ENCODE data around the gene FNIP2. TPM values are rescaled to one million over a fixed set of nuclear protein-coding genes. Genes with fewer than 3 reads are reported as not detected.

FNIP2 gene
- total RNA-seq, 1 experiment from 2014 or later: 5.2 TPM

DNA sequence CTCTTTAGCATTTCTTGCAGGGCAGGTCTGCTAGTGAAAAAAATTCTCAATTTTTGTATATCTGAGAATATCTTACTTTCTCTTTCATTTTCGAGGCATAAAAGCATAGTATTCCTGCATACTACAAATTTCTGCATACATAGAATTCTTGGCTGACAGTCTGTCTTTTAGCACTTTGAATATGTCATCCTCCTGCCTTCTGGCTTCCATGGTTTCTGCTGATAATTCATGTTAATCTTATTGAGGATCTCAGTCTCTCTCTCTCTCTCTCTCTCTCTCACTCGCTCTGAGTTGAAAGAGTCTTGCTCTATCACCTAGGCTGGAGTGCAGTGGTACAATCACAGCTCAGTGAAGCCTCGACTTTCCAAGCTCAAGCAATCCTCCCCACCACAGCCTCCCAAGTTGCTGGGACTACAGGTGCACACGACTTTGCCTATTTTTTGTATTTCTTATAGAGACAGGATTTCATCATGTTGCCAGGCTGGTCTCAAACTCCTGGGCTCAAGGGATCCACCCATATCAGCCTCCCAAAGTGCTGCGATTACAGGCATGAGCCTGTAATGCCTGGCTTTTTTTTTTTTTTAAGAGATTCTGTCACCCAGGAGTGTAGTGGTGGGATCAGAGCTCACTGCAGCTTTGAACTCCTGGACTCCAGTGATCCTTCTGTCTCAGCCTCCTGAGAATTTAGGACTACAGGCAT, 161.3 kb downstream of the FNIP2 start:
- Histone ChIP-seq H3F3A (ENCODE audit: low read length, unreplicated experiment) (no peaks in the 10 kb centered on the region), H3K36me3 (ENCODE audit: low read depth, low read length) (no peaks in the 10 kb centered on the region), H2AFZ (ENCODE audit: low read length) (no peak overlapping the region), H3K9ac (ENCODE audit: low read length) (no peak overlapping the region), H3K27ac (ENCODE audit: low read length) (no peak overlapping the region), H3K9me2 (replicated peaks; ENCODE audit: low read length) (no peaks in the 10 kb centered on the region), H3K79me2 (ENCODE audit: low read length) (no peaks in the 10 kb centered on the region), H3K9me3 (ENCODE audit: low read length) (no peaks in the 10 kb centered on the region), H3K4me1 (ENCODE audit: insufficient read depth, low read length) (no peaks in the 10 kb centered on the region), H3K4me3 (ENCODE audit: low read length) (no peak overlapping the region), H4K20me1 (ENCODE audit: low read length) (no peaks in the 10 kb centered on the region), H3K27me3 (ENCODE audit: low read length) (no peaks in the 10 kb centered on the region), H3K4me2 (ENCODE audit: low read length) (no peak overlapping the region)
- ChIA-PET POLR2A (ENCODE audit: unreplicated experiment) (no interaction called here), CTCF (no interaction called here)
- no peak for TF ChIP-seq EZH2phosphoT487 (IDR thresholded peaks at IDR 0.05; ENCODE audit: borderline replicate concordance, low read length)
- TF ChIP-seq EZH2 (IDR thresholded peaks at IDR 0.05; ENCODE audit: low read length, unreplicated experiment): no peak
- TF ChIP-seq, protein P1, sequence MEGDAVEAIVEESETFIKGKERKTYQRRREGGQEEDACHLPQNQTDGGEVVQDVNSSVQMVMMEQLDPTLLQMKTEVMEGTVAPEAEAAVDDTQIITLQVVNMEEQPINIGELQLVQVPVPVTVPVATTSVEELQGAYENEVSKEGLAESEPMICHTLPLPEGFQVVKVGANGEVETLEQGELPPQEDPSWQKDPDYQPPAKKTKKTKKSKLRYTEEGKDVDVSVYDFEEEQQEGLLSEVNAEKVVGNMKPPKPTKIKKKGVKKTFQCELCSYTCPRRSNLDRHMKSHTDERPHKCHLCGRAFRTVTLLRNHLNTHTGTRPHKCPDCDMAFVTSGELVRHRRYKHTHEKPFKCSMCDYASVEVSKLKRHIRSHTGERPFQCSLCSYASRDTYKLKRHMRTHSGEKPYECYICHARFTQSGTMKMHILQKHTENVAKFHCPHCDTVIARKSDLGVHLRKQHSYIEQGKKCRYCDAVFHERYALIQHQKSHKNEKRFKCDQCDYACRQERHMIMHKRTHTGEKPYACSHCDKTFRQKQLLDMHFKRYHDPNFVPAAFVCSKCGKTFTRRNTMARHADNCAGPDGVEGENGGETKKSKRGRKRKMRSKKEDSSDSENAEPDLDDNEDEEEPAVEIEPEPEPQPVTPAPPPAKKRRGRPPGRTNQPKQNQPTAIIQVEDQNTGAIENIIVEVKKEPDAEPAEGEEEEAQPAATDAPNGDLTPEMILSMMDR (conservative IDR thresholded peaks at IDR 0.05; ENCODE audit: low read depth, low read length): no peak
- no peak for ATAC-seq
- intact Hi-C loops (cut with micrococcal nuclease): no loop called here
- no peak for DNase-seq
- BruUV-seq (replicated peaks): no TSS peak

DNA sequence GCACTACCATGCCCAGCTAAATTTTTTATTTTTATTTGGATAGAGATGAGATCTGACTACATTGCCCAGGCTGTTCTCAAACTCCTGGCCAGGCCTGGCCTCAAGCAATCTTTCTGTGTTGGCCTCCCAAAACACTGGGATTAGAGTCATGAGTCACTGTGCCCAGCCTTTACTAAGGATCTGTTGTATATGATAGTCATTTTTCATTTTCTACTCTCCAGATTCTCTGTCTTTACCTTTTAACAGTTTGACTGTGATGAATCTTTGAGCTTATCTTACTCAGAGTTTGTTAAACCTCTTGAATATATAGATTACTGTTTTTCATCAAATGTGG, 161.8 kb downstream of the FNIP2 start:
- ChIA-PET CTCF (no interaction called here), POLR2A (ENCODE audit: unreplicated experiment) (no interaction called here)
- no peaks in the 10 kb centered on the region for H4K20me1 ChIP-seq (ENCODE audit: low read length)
- ATAC-seq (no peak), DNase-seq (peak; percentile 1)
- no peaks in the 10 kb centered on the region for H3K27me3 ChIP-seq (ENCODE audit: low read length)
- no peaks in the 10 kb centered on the region for H3K4me1 ChIP-seq (ENCODE audit: insufficient read depth, low read length)
- no peaks in the 10 kb centered on the region for H3F3A ChIP-seq (ENCODE audit: low read length, unreplicated experiment)
- no peak overlapping the region for H3K9ac ChIP-seq (ENCODE audit: low read length)
- no peaks in the 10 kb centered on the region for H3K9me3 ChIP-seq (ENCODE audit: low read length)
- no TSS peak for BruUV-seq (replicated peaks)
- intact Hi-C loops (cut with micrococcal nuclease): no loop called here
- H3K9me2 ChIP-seq (replicated peaks; ENCODE audit: low read length): no peaks in the 10 kb centered on the region
- TF ChIP-seq, protein P1 (conservative IDR thresholded peaks at IDR 0.05; ENCODE audit: low read depth, low read length): no peak
- no peak for TF ChIP-seq EZH2 (IDR thresholded peaks at IDR 0.05; ENCODE audit: low read length, unreplicated experiment)
- TF ChIP-seq EZH2phosphoT487 (IDR thresholded peaks at IDR 0.05; ENCODE audit: borderline replicate concordance, low read length): no peak
- no peak overlapping the region for H3K4me3 ChIP-seq (ENCODE audit: low read length)
- no peaks in the 10 kb centered on the region for H3K36me3 ChIP-seq (ENCODE audit: low read depth, low read length)
- no peak overlapping the region for H2AFZ ChIP-seq (ENCODE audit: low read length)
- no peaks in the 10 kb centered on the region for H3K79me2 ChIP-seq (ENCODE audit: low read length)
- H3K27ac ChIP-seq (ENCODE audit: low read length): no peak overlapping the region
- H3K4me2 ChIP-seq (ENCODE audit: low read length): no peak overlapping the region

DNA sequence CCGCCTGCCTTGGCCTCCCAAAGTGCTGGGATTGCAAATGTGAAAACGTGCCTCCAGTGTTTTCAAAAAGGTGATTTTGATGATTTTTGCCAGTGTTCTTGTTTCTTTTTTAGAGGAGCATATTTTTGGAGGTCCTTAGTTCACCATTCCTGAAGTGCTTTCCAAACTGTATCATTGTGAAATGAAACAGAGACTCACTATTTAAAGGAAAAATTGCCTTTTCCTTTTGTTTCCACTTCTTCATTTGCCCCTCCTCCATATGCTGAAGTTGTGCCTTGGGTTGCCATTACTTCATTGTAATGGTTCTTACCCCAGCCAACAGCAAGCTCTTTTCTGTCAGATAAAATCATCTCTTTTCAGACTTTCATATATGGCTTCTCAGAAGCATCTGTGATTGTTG, 164.4 kb downstream of the FNIP2 start:
- ChIA-PET CTCF (no interaction called here), POLR2A (ENCODE audit: unreplicated experiment) (no interaction called here)
- ATAC-seq: no peak

More for the DNA sequence above, 164.4 kb downstream of the FNIP2 start:
- Histone ChIP-seq H3K27me3 (ENCODE audit: low read length) (no peaks in the 10 kb centered on the region), H3K4me2 (ENCODE audit: low read length) (no peak overlapping the region), H3K27ac (ENCODE audit: low read length) (no peak overlapping the region), H3K9ac (ENCODE audit: low read length) (no peak overlapping the region), H3K9me2 (replicated peaks; ENCODE audit: low read length) (no peaks in the 10 kb centered on the region), H3K79me2 (ENCODE audit: low read length) (no peaks in the 10 kb centered on the region), H3K4me3 (ENCODE audit: low read length) (no peak overlapping the region), H4K20me1 (ENCODE audit: low read length) (no peaks in the 10 kb centered on the region), H3K36me3 (ENCODE audit: low read depth, low read length) (no peaks in the 10 kb centered on the region), H2AFZ (ENCODE audit: low read length) (no peak overlapping the region), H3F3A (ENCODE audit: low read length, unreplicated experiment) (no peaks in the 10 kb centered on the region), H3K4me1 (ENCODE audit: insufficient read depth, low read length) (no peaks in the 10 kb centered on the region), H3K9me3 (ENCODE audit: low read length) (no peaks in the 10 kb centered on the region)
- TF ChIP-seq EZH2 (IDR thresholded peaks at IDR 0.05; ENCODE audit: low read length, unreplicated experiment) (no peak), EZH2phosphoT487 (IDR thresholded peaks at IDR 0.05; ENCODE audit: borderline replicate concordance, low read length) (no peak)
- TF ChIP-seq, protein P1 (conservative IDR thresholded peaks at IDR 0.05; ENCODE audit: low read depth, low read length): no peak
- no peak for DNase-seq
- no TSS peak for BruUV-seq (replicated peaks)
- intact Hi-C loops (cut with micrococcal nuclease): no loop called here

Measured in PC-3 (cell line).